ENCODE data around the gene ALPL.

ALPL gene

GRCh38 chr1:21534146-21534545 lies 24.9 kb downstream of the ALPL start:
- no peaks in the 10 kb centered on the region for H4K20me1 ChIP-seq (ENCODE audit: low read depth, low read length)
- H3K9me3 ChIP-seq (ENCODE audit: insufficient read depth, low read length): no peaks in the 10 kb centered on the region
- H3K9ac ChIP-seq (ENCODE audit: low read length): peak overlapping the region; percentile 13; the same call in 1 of the 2 replicates
- no peak overlapping the region for H2AFZ ChIP-seq (ENCODE audit: low read depth, low read length, severe bottlenecking)
- H3K79me2 ChIP-seq (ENCODE audit: insufficient read depth, low read length): no peaks in the 10 kb centered on the region
- H3K27ac ChIP-seq (ENCODE audit: low read depth, low read length): no peak overlapping the region
- H3K4me3 ChIP-seq (ENCODE audit: insufficient read depth, low read length, poor library complexity, severe bottlenecking): no peak overlapping the region
- H3K4me2 ChIP-seq (ENCODE audit: low read depth, low read length, poor library complexity, severe bottlenecking): no peak overlapping the region
- no peaks in the 10 kb centered on the region for H3K27me3 ChIP-seq (ENCODE audit: low read length)
- no peaks in the 10 kb centered on the region for H3K9me2 ChIP-seq (replicated peaks; ENCODE audit: insufficient read depth, low read length)
- TF ChIP-seq CTCF (IDR thresholded peaks at IDR 0.05; ENCODE audit: insufficient read depth, low read length, poor library complexity, severe bottlenecking): no peak
- TF ChIP-seq EZH2phosphoT487 (conservative IDR thresholded peaks at IDR 0.05; ENCODE audit: low read length): no peak
- no peaks in the 10 kb centered on the region for H3K36me3 ChIP-seq (ENCODE audit: low read length)
- H3F3A ChIP-seq (ENCODE audit: insufficient read depth): no peaks in the 10 kb centered on the region

- Histone ChIP-seq H3K27ac (ENCODE audit: low read depth, low read length) (no peak overlapping the region), H2AFZ (ENCODE audit: low read depth, low read length, severe bottlenecking) (no peak overlapping the region), H3F3A (ENCODE audit: insufficient read depth) (no peaks in the 10 kb centered on the region), H3K36me3 (ENCODE audit: low read length) (no peaks in the 10 kb centered on the region), H3K79me2 (ENCODE audit: insufficient read depth, low read length) (no peaks in the 10 kb centered on the region), H3K9me2 (replicated peaks; ENCODE audit: insufficient read depth, low read length) (no peaks in the 10 kb centered on the region), H4K20me1 (ENCODE audit: low read depth, low read length) (no peaks in the 10 kb centered on the region), H3K27me3 (ENCODE audit: low read length) (no peaks in the 10 kb centered on the region), H3K4me3 (ENCODE audit: insufficient read depth, low read length, poor library complexity, severe bottlenecking) (no peak overlapping the region), H3K9ac (ENCODE audit: low read length) (peak overlapping the region; percentile 13; the same call in 1 of the 2 replicates), H3K9me3 (ENCODE audit: insufficient read depth, low read length) (no peaks in the 10 kb centered on the region), H3K4me2 (ENCODE audit: low read depth, low read length, poor library complexity, severe bottlenecking) (no peak overlapping the region)
- no peak for TF ChIP-seq EZH2phosphoT487 (conservative IDR thresholded peaks at IDR 0.05; ENCODE audit: low read length)
- TF ChIP-seq CTCF (IDR thresholded peaks at IDR 0.05; ENCODE audit: insufficient read depth, low read length, poor library complexity, severe bottlenecking): peak; percentile 87
Observed at GRCh38 chr1:21534674-21535378, 25.6 kb downstream of the ALPL start.

- Histone ChIP-seq H2AFZ (ENCODE audit: low read depth, low read length, severe bottlenecking) (no peak overlapping the region), H3K9ac (ENCODE audit: low read length) (no peak overlapping the region), H3K27me3 (ENCODE audit: low read length) (no peaks in the 10 kb centered on the region), H3K9me3 (ENCODE audit: insufficient read depth, low read length) (no peaks in the 10 kb centered on the region), H3K27ac (ENCODE audit: low read depth, low read length) (no peak overlapping the region), H4K20me1 (ENCODE audit: low read depth, low read length) (no peaks in the 10 kb centered on the region), H3F3A (ENCODE audit: insufficient read depth) (no peaks in the 10 kb centered on the region), H3K79me2 (ENCODE audit: insufficient read depth, low read length) (no peaks in the 10 kb centered on the region), H3K4me2 (ENCODE audit: low read depth, low read length, poor library complexity, severe bottlenecking) (no peak overlapping the region), H3K36me3 (ENCODE audit: low read length) (no peaks in the 10 kb centered on the region), H3K4me3 (ENCODE audit: insufficient read depth, low read length, poor library complexity, severe bottlenecking) (no peak overlapping the region), H3K9me2 (replicated peaks; ENCODE audit: insufficient read depth, low read length) (no peaks in the 10 kb centered on the region)
- TF ChIP-seq EZH2phosphoT487 (conservative IDR thresholded peaks at IDR 0.05; ENCODE audit: low read length) (no peak), CTCF (IDR thresholded peaks at IDR 0.05; ENCODE audit: insufficient read depth, low read length, poor library complexity, severe bottlenecking) (no peak)
Observed at GRCh38 chr1:21536218-21536617, 27.0 kb downstream of the ALPL start.
